Stimulated activated CD4-positive, alpha-beta T cell treated with anti-CD3 and anti-CD28 coated beads, Interleukin-15, amount 100 ng/mL, for 48 hours (primary cell): Measurements from ENCODE around the gene PMM2.
"Not testable (repeated sequence)": the region's sequence is repeated elsewhere in the genome, so short reads cannot be mapped to it uniquely, and the experiment has no call there.

ENCODE experiments used
- DNase-seq, 2 donors: peaks; one replicate each; pipeline ENCODE4 v3.0.0-alpha.2; 2020; ENCODE audit warnings: low read depth in 2 of 2

PMM2 gene

GRCh38 chr16:8818504-8819270 lies 21.0 kb downstream of the PMM2 start:
- DNase-seq, result no peak

- DNase-seq, result no peak
Measured at GRCh38 chr16:8819411-8820034, 21.9 kb downstream of the PMM2 start.

DNA sequence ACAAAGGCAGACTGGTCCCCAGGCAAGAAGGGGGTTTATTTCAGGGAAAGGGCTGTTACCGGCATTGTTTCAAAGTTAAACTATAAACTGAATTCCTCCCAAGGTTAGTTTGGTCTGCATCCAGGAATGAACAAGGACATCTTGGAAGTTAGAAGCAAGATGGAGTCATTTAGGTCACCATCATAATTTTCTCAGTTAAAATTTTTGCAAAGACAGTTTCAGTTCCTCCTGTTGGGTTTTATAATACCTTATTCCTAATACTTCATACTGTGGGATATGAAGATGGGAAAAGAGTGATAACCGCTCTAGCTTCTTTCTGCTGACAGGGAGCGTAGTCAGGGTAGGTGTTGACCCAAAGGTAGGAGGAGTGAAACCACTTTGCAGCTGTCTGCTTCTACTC lies 24.8 kb downstream of the PMM2 start:
- DNase-seq, result no peak

GRCh38 chr16:8826278-8826879 lies 28.7 kb downstream of the PMM2 start:
- no peak for DNase-seq

DNA sequence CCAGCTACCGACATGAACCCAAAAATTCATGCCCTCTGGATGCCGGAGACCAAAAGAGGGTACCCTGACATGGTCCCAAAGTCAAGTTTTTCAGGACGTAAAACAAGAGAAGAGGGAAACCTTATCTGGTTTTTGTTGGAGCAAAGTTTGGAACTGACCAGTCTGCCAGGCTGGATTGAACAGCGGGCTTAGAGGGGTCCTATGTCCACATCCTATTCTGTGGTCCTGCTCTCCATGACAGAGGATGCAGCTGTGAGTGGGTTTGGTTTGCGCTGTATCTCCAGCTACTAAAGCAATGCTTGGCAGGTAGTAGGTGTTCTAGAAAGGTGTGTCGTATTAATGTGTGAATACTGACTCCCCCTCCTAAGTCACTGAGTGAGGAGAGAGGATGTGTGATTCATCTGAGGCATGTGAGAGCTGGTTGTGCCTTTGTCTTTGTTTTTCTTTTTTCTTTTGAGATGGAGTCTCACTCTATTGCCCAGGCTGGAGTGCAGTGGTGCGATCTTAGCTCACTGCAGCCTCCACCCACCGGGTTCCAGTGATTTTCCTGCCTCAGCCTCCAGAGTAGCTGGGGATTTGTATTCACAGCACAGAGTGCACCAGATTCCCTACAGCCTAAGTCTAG lies 31.0 kb downstream of the PMM2 start:
- DNase-seq, result no peak

DNA sequence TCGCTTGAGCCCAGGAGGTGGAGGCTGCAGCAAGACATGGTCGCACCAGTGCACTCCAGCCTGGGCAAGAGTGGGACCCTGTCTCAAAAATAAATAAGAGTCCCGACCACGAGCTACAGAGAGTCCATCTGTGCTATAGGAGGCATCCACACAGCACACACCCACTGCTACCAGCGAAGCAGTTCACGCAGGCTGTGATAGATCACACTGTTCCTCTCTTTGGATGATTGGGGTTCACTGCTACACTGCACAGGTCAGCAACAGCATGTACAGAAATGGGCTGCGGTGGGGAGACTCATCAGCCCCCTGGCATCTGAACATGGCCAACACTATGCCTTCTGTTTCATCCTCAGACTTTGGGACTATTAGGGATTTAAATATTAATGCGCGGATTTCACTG lies 33.8 kb downstream of the PMM2 start:
- DNase-seq, result no peak

DNA sequence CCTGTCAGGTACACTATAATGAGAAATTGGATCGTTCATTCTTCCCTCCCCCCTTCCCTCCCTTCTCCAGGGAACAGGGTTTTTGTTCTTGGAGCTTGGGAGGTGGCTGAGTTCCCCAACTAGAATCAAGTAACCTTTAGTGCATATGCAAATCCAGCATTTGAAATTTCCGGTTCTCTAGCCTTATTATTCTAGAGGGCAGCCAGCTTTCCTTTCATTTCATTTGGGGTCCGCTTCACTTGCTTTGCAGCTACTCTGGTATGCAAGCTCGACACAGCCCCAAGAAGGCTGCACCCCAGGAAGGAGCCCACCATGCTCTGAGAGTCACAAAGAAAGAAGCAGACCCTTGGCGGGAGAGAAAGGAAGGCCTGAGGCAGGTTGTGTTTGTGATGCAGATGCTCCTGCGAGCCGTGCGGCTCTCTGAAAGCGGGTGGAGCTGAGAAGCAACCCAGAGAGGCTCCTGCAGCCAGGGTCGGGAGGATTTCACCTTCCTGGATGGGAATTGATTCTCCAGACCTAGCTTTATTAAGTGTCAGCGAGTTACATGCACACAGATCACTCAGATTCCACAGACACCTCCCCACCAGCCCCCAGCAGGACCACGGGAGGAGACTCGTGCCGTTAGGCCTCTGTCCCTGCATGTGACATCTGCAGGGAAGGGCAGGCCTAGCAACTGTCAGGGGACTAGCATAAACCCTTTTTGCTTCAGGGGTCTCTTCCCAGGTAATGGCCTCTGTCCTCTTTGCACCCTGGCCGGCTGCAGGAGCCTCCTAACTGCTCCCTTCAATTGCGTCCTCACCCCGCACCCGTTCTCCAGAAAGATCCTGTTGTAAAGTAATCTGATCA lies 34.5 kb downstream of the PMM2 start:
- DNase-seq, result no peak

- DNase-seq, result no peak
Measured at GRCh38 chr16:8832717-8833105, 35.1 kb downstream of the PMM2 start.

DNA sequence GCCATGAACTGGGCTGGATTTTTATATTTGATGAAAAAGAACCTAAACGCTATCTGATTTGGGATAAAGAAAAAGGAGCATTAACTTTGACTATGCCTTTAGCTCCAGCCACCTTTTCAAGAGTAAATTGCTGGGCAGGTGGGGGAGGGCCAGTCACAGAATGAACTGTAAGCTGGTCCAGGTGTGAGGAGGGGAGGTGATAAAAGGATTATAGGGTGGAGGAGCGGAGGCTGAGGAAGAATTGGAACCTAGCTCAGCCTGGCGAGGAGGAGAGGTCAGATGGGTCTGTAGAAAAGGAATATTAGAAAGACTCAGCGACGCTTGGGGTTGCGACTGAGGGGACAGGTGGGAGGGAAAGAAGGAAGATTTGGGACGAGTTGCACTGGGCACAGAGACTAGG lies 39.2 kb downstream of the PMM2 start:
- not testable (repeated sequence) for DNase-seq

- not testable (repeated sequence) for DNase-seq
Measured at GRCh38 chr16:8837594-8837993, 40.0 kb downstream of the PMM2 start.

GRCh38 chr16:8842016-8842415 lies 44.4 kb downstream of the PMM2 start:
- not testable (repeated sequence) for DNase-seq

- not testable (repeated sequence) for DNase-seq
Measured at GRCh38 chr16:8843296-8843695, 45.7 kb downstream of the PMM2 start.

- no peak for DNase-seq
Measured at GRCh38 chr16:8845699-8846298, 48.2 kb downstream of the PMM2 start.

DNA sequence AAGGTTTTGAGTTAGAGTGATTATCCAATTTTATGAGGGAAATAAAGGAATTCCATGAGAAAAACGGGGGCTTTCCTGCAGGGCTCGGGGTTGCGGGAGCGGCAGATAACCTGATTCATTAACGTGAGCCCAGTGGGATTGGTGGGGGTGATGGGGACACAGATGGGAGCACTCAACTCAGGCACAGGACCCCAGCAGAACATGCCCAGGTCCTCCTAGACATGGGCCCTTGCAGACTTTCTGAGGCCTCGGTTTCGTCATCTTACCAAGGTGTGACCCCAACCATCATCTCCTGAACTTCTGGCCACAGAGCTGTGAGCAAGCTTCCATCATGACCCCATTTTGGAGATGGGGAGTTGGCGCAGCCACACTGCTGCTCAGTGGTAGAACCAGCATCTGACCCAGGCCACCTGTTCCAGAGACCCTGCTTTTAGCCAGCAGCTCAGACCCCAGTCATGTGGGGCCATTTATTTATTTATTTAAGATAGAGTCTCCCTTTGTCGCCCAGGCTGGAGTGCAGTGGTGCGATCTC lies 48.8 kb downstream of the PMM2 start:
- no peak for DNase-seq

GRCh38 chr16:8847145-8847544 lies 49.5 kb downstream of the PMM2 start:
- DNase-seq, result no peak

DNA sequence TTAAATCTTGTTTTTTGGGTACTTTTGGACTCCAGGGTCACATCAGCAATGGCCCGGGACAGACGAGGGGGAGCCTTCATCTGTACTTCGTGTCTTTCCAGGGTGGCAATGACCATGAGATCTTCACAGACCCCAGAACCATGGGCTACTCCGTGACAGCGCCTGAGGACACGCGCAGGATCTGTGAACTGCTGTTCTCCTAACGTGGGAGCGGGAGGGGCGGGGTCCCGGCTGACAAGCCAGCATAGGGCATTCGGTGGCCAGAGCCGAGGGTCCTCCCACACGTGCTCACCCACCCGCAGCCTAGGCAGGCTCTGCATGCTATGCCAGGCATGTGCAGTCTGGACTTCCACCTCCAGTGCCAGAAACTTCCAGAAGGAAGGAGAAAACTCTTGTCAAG lies 50.0 kb downstream of the PMM2 start:
- DNase-seq, result no peak

DNA sequence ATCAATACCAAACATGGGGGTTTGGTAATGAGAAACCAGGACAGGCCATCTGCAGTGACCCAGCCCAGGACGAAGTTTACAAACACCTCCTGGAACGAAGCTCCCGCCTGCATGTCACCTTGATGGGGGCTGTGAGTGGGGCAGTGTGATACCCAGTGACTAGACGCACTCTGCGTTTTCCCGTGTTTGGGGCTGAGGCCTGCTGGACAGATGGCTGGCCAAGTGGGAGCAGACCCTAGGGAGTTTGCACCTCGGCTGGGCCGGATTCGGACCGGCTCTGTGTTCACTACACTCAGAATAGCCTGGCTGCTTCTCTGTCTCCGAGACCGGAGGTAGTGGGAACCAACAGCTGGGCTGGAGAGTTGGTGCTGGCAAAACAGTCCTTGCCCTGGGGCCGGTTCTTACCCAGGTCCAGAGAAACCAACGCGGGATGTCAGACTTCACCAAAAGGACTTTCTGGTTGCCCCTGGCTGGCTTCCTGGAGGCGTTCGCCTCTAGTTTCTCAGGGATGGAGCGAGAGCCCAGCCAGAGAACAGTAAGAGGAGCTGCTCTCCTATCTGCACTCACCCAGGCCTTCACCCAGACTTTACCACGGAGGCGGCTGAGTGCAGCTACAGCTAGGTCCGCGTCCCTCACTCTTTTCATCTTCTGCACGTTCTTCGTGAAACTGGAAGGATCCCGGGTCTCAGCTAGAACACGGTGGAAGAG lies 50.7 kb downstream of the PMM2 start:
- no peak for DNase-seq

GRCh38 chr16:8848939-8849391 lies 51.3 kb downstream of the PMM2 start:
- DNase-seq, result no peak

GRCh38 chr16:8849411-8850011 lies 51.9 kb downstream of the PMM2 start:
- DNase-seq, result no peak
